Stimulated activated naive CD4-positive, alpha-beta T cell treated with Interleukin-2 at 50 U/mL for 16 hours (primary cell): ENCODE results near the gene KCNQ2.

Experiments used
- DNase-seq: peaks from one replicate; lab custom pipeline; 2025; lab: John Stamatoyannopoulos, UW

Gene KCNQ2

GRCh38 chr20:63434599-63435378, 37.7 kb downstream of the KCNQ2 start:
- DNase-seq = peak; percentile 70

- no peak for DNase-seq
These were observed 38.5 kb downstream of the KCNQ2 start for GRCh38 chr20:63433756-63434531.

DNA sequence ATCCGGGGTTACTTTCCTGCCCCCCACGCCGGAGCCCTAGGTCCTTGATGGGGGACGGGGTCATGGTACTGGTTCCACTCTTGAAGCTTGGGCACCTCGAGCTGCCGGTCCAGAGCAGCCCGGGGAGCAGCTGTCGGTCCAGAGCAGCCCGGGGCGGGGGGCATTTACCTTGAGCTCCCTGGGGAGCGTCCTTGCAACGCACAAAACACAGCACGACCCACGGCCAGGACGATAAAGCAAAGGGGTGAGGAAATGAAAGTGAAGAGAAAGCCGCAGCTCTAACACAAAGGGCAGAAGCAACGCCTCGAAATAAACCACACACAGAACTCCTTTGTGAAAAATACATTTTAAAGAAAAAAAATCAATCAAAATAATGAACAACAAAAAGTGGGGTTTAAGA, 39.1 kb downstream of the KCNQ2 start:
- DNase-seq = no peak

DNA sequence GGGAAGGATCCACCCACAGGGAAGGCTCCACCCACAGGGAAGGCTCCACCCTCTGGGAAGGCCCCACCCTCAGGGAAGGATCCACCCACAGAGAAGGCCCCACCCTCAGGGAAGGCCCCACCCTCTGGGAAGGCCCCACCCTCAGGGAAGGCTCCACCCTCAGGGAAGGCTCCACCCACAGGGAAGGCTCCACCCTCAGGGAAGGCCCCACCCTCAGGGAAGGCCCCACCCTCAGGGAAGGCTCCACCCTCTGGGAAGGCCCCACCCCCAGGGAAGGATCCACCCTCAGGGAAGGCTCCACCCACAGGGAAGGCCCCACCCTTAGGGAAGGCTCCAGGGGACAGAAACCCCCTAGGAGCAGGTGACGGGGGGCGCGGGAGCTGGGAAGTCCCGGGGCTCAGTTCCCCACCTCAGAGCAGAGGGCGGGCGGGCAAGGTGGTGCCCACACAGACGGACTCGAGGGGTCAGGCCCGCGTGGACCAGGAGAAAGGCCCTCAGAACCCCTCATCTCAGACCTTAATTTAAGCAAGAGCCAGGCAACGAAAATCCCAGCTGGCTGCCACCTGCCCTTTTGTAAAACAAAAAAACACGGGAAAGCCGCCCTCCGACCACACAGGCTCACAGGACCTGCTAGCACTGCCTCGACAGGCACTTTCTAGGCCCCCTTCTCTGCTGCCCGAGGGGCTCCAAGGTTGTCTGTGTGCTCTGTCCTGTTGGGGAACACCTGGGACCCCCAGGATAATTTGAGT, 39.7 kb downstream of the KCNQ2 start:
- no peak for DNase-seq

- DNase-seq = no peak
These were observed 40.5 kb downstream of the KCNQ2 start for GRCh38 chr20:63431944-63432343.

DNA sequence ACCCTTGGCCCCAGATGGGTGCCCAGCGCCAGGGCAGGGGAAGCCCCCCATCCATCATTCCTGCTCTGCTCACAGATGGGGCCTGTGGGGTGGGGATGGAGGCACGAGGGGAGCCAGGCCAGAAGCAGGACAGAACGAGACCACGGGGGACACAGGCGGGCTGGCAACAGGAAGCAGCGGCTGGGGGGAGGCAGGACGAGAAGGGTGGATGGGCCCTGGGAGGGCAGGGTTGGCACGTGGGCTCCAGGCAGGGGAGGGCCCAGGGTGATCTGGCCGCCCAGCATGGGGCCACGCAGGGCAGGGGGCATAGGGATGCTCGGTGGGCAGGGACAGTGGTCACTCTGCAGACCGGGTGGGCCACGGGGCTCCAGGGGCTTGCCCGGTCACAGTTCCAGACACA, 41.6 kb downstream of the KCNQ2 start:
- no peak for DNase-seq

GRCh38 chr20:63429992-63430391, 42.5 kb downstream of the KCNQ2 start:
- DNase-seq = no peak

- no peak for DNase-seq
These were observed 43.4 kb downstream of the KCNQ2 start for GRCh38 chr20:63428906-63429575.

DNA sequence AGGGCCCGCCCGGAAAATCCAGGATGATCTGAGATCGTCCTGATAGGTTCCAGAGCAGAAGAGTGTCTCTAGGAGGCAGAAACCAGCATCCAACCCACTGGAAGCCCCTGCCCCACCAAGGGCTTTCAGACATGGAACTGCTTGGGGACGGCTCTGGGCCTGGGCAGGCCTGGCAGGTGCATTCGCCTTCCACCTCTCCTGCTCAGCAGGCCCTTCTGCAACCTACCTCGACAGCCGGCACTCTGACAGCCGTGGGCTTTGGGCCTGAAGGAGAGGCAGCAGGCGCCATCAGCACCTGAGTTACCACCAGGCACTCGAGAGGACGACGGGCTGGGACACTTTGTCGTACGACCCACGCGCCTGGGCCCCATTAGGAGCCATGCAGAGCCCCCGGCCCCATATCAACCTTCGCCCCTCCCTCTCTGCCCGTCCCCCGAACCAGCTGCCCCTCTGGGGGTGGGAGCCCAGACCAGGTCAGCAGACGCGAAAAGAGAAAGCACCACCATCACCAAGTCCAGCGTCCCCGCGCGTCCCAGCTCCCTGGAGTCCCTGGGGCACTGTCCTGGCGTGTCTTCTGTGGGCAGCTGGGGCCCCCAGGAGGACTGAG, 44.6 kb downstream of the KCNQ2 start:
- no peak for DNase-seq

- DNase-seq = no peak
These were observed 45.2 kb downstream of the KCNQ2 start for GRCh38 chr20:63427206-63427605.

DNA sequence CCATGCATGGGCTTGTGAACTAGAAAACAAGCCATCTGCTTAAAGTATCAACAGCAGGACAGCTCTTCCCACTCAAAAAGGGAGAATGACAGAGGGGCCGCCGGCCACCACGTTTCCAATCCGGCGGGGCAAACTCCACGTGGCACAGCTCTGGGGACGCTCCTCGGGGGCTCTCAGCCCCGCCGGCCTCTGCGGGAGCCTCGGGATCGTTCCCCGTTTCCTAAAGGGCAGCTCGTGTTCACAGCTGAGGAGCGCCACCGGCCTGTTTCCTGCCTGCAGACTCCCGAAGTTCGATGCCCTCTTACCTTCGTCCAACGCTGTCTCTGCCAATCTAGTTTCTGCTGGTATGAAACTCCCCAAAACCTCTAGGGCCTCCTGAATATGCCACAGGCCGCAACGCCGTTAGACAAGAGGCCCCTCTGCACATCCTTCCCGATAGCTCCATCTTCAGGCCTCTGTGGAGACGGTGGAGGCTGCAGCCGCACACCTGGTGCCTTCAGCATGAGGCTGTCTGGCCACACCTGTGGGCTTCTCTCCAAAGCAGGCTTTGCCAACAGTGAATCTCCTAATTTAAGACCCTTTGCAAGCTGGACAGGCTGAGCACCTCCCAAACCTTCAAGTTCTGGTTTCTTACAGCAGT, 46.5 kb downstream of the KCNQ2 start:
- DNase-seq = no peak

GRCh38 chr20:63424613-63425012, 47.8 kb downstream of the KCNQ2 start:
- DNase-seq = no peak

DNA sequence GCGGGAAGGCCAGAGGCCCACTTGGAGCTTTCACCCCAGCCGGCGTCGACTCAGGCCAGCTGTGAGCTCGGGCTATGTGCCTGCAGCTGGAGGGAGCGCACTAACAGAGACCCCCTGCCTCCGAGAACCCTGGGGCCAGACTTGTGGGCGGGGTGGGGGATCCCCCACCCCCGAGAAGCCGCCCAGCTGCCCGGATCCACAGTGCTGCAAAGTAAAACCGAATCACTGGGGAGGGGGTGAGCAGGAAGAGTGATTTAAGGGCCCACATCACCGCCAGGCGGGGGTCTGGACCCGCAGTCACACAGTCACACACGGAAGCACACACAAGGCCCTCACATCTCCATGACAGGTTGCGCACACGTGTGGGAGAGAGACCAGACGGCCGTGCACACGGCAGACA, 48.7 kb downstream of the KCNQ2 start:
- no peak for DNase-seq

DNA sequence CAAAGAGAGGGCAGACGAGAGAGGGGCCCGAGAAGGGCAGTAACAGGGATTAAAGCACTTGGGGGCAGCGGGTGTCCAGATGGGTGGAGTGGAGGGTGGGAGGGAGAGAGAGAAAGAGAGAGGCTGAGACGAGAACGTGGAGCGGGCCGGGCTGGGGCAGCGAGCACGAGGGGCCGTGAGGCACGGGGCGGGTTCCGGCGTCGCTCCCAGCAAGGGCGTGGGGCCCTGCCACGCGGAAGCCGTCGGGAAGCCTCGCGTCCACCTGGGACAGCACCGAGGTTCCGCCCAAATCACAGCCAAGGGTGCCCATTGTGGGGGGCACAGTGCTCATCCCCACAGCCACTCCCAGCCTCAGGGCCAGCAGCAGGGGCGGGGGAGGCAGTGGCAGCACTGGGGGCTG, 49.8 kb downstream of the KCNQ2 start:
- no peak for DNase-seq

DNA sequence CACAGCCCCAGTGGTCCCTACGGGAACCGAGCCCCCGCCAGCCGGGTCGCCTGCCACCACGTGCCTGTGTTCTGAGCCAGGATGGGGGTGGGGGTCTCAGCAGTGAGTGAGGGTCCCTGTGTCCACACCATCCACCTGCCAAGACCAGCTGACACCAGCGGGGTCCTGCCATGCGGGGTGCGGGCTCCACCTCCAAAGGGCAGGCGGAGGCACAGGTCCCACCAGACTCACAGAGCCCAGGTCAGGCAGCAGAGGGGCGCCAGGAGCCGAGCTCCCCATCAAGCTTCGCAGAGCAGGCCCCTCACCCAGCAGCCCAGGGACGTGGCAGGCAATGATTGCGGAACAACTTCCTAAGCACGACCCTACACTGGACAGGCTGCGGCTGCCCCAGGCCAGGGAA, 50.5 kb downstream of the KCNQ2 start:
- no peak for DNase-seq

- no peak for DNase-seq
These were observed 51.3 kb downstream of the KCNQ2 start for GRCh38 chr20:63421094-63421692.

- DNase-seq = no peak
These were observed 51.9 kb downstream of the KCNQ2 start for GRCh38 chr20:63420359-63421093.

DNA sequence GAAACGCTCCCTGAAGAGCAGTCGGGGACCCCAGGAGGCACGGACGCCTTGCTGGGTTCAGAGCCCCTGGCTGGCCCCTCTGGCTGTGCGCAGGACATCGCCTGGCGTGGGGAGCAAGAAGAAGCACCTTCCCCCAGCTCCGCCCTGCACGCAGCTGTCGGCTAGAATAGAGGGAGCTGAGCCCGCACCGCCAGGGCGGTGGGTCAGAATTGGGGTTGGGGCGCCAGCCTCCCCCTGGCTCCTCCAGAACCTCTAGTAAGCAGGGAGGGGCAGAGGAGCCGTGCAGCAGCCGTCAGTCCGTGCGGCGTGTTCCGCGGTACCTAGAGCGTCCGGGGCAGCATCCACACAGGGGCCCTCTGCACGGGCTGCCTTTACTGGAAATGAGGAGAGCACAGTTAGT, 53.2 kb downstream of the KCNQ2 start:
- no peak for DNase-seq

- no peak for DNase-seq
These were observed 53.8 kb downstream of the KCNQ2 start for GRCh38 chr20:63418617-63419016.

- no peak for DNase-seq
These were observed 54.7 kb downstream of the KCNQ2 start for GRCh38 chr20:63417738-63418120.
